Activated CD8-positive, alpha-beta T cell treated with anti-CD3 and anti-CD28 coated beads for 36 hours (primary cell): ENCODE results near the gene ZBTB32. TPM values are rescaled to one million over a fixed set of nuclear protein-coding genes. Genes with fewer than 3 reads are reported as not detected.
"Not testable (repeated sequence)": the region's sequence is repeated elsewhere in the genome, so short reads cannot be mapped to it uniquely, and the experiment has no call there.

Source experiments
- ATAC-seq: fragments of 200-7000 bp; cut with Tn5 transposase; one replicate; pipeline ENCODE4 v1.10.0; 2021; ENCODE audit warnings: mild to moderate bottlenecking, moderate library complexity
- CTCF ChIA-PET: fragments of 350-600 bp; sonication (Branson Sonifier 250); formaldehyde crosslinking; loops from one replicate; lab custom pipeline; 2021; ENCODE audit warnings: antibody characterized with exemption; lab: Charles Lee
- POLR2A ChIA-PET: fragments of 350-600 bp; sonication (Branson Sonifier 250); formaldehyde crosslinking; loops from one replicate; lab custom pipeline; 2021; ENCODE audit warnings: antibody characterized with exemption; lab: Charles Lee
- DNase-seq: peaks from one replicate; pipeline ENCODE4 v3.0.0-alpha.2; 2020
- H3K27ac Mint-ChIP-seq: one replicate; pipeline ENCODE4 v1.8.0; 2021; ENCODE audit warnings: mild to moderate bottlenecking, mixed read lengths
- H3K27me3 Mint-ChIP-seq: one replicate; pipeline ENCODE4 v1.8.0; 2021; ENCODE audit warnings: mixed read lengths
- H3K36me3 Mint-ChIP-seq: one replicate; pipeline ENCODE4 v1.8.0; 2021; ENCODE audit warnings: low read depth, mixed read lengths
- H3K4me1 Mint-ChIP-seq: one replicate; pipeline ENCODE4 v1.8.0; 2021; ENCODE audit warnings: low read depth, mixed read lengths
- H3K4me3 Mint-ChIP-seq: one replicate; pipeline ENCODE4 v1.8.0; 2021; ENCODE audit warnings: mild to moderate bottlenecking, moderate library complexity, mixed read lengths
- H3K9me3 Mint-ChIP-seq: one replicate; pipeline ENCODE4 v1.8.0; 2021; ENCODE audit warnings: mixed read lengths
- intact Hi-C: fragments of 100-400 bp; cut with micrococcal nuclease; formaldehyde crosslinking; loops from one replicate; pipeline ENCODE4 v1.10.0; 2022
- total RNA-seq, 2 experiments: library from RNA; stranded (reverse); gene quantifications; one replicate each; pipeline ENCODE4 v1.2.3, GENCODE V29; 2021
- TF ChIP-seq, protein P1 (sequence below): fragments of 200-600 bp; IDR thresholded peaks from one replicate; pipeline ENCODE4 v1.8.0; 2022; ENCODE audit warnings: antibody characterized with exemption, mild to moderate bottlenecking

The ZBTB32 gene
- total RNA-seq, 2 experiments from 2014 or later, result 410 to 420 TPM

- POLR2A ChIA-PET, result interaction anchor here (0.6 to 0.7 kb wide), 3 partner anchors 97 to 167 kb away, joined by 3 read pairs; no protein-coding TSS in a partner anchor
- no peak for ATAC-seq
- TF ChIP-seq, protein P1, sequence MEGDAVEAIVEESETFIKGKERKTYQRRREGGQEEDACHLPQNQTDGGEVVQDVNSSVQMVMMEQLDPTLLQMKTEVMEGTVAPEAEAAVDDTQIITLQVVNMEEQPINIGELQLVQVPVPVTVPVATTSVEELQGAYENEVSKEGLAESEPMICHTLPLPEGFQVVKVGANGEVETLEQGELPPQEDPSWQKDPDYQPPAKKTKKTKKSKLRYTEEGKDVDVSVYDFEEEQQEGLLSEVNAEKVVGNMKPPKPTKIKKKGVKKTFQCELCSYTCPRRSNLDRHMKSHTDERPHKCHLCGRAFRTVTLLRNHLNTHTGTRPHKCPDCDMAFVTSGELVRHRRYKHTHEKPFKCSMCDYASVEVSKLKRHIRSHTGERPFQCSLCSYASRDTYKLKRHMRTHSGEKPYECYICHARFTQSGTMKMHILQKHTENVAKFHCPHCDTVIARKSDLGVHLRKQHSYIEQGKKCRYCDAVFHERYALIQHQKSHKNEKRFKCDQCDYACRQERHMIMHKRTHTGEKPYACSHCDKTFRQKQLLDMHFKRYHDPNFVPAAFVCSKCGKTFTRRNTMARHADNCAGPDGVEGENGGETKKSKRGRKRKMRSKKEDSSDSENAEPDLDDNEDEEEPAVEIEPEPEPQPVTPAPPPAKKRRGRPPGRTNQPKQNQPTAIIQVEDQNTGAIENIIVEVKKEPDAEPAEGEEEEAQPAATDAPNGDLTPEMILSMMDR, result no peak
- peaks cover 8% of the 10 kb centered on the region for H3K4me1 Mint-ChIP-seq
- no peak overlapping the region for H3K27ac Mint-ChIP-seq
- H3K36me3 Mint-ChIP-seq, result no peaks in the 10 kb centered on the region
- no peak overlapping the region for H3K4me3 Mint-ChIP-seq
- peaks cover 18% of the 10 kb centered on the region for H3K27me3 Mint-ChIP-seq
- intact Hi-C loops, result no loop called here
- DNase-seq, result no peak
- CTCF ChIA-PET, result interaction anchor here (0.6 kb wide), 1 partner anchor 19 kb away, joined by 3 read pairs; no protein-coding TSS in a partner anchor
- H3K9me3 Mint-ChIP-seq, result no peaks in the 10 kb centered on the region
These were observed 28.7 kb upstream of the ZBTB32 start for GRCh38 chr19:35675589-35676140.

GRCh38 chr19:35689836-35690235 is 14.5 kb upstream of the ZBTB32 start:
- intact Hi-C loops, result loop anchor here (5.0 kb wide), 2 partner anchors 47 to 132 kb away; no protein-coding TSS in a partner anchor
- DNase-seq, result no peak
- Mint-ChIP-seq H3K9me3 (no peaks in the 10 kb centered on the region), H3K27ac (no peak overlapping the region), H3K27me3 (no peaks in the 10 kb centered on the region), H3K4me1 (peaks cover 8% of the 10 kb centered on the region), H3K4me3 (no peak overlapping the region), H3K36me3 (no peaks in the 10 kb centered on the region)
- TF ChIP-seq, protein P1, result no peak
- ATAC-seq, result no peak
- POLR2A ChIA-PET, result interaction anchor here (0.8 kb wide), 1 partner anchor 78 kb away, joined by 3 read pairs; no protein-coding TSS in a partner anchor
- CTCF ChIA-PET, result interaction anchor here (1.0 kb wide), 1 partner anchor 130 kb away, joined by 4 read pairs; no protein-coding TSS in a partner anchor

DNA sequence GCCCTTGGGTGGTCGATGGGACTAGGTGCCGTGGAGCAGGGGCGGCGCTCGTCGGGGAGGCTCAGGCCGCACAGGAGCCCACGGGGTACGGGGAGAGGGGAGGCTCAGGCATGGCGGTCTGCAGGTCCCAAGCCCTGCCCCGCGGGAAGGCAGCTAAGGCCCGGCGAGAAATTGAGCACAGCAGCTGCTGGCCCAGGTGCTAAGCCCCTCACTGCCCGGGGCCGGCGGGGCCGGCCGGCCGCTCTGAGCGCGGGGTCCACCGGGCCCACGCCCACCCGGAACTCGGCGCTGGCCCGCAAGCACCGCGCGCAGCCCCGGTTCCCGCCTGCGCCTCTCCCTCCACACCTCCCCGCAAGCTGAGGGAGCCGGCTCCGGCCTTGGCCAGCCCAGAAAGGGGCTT is 13.3 kb upstream of the ZBTB32 start:
- H3K4me3 Mint-ChIP-seq, CTCF ChIA-PET, ATAC-seq, H3K9me3 Mint-ChIP-seq, POLR2A ChIA-PET, H3K27me3 Mint-ChIP-seq, H3K36me3 Mint-ChIP-seq, H3K27ac Mint-ChIP-seq, DNase-seq: not testable (repeated sequence)
- H3K4me1 Mint-ChIP-seq, result peaks cover 11% of the 10 kb centered on the region
- intact Hi-C loops, result loop anchor here (5.0 kb wide), 2 partner anchors 46 to 131 kb away; no protein-coding TSS in a partner anchor

- Mint-ChIP-seq H3K4me1 (peaks cover 20% of the 10 kb centered on the region), H3K4me3 (no peak overlapping the region), H3K36me3 (peaks cover 3% of the 10 kb centered on the region), H3K27ac (no peak overlapping the region), H3K27me3 (no peaks in the 10 kb centered on the region), H3K9me3 (peaks cover 4% of the 10 kb centered on the region)
- intact Hi-C loops, result loop anchor here (5.0 kb wide), 2 partner anchors 45 to 130 kb away; no protein-coding TSS in a partner anchor
- DNase-seq (no peak), ATAC-seq (no peak)
- ChIA-PET POLR2A (interaction anchor here (0.8 to 1.4 kb wide), 5 partner anchors 21 to 84 kb away, joined by 3 to 4 read pairs (median 3); partner anchors contain the start of gene KMT2B), CTCF (interaction anchor here (0.6 to 1.9 kb wide), 10 partner anchors 10 to 239 kb away, joined by 3 to 14 read pairs (median 6); no protein-coding TSS in a partner anchor)
- TF ChIP-seq, protein P1, result no peak
These were observed 12.3 kb upstream of the ZBTB32 start for GRCh38 chr19:35692010-35692409.

DNA sequence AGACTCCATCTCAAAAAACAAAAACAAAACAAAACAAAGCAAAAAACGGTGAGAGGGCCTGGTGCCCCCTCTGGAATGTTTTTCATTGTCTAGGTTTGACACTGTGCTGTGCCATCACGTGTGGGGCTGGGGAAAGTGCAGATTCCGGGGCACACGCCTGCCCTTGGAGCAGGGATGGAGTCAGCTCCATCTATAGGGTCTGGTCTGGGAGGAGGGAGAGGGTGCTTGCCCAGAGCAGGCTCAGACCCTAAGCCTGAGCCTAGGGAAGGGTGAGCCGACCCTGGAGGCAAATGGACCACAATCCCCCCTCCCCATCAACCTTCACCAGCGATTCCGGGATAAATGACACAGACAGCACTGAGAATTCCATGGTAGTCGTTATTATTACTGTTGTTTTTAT is 10.9 kb upstream of the ZBTB32 start:
- TF ChIP-seq, protein P1, result no peak
- H3K36me3 Mint-ChIP-seq, result peaks cover 3% of the 10 kb centered on the region
- H3K4me3 Mint-ChIP-seq, result no peak overlapping the region
- intact Hi-C loops, result loop anchor here (5.0 kb wide), 2 partner anchors 44 to 129 kb away; no protein-coding TSS in a partner anchor
- ChIA-PET POLR2A (interaction anchor here (0.6 to 1.4 kb wide), 4 partner anchors 19 to 47 kb away, joined by 4 to 6 read pairs (median 4); no protein-coding TSS in a partner anchor), CTCF (interaction anchor here (0.8 to 1.9 kb wide), 14 partner anchors 9 to 238 kb away, joined by 3 to 14 read pairs (median 4); partner anchors contain the start of gene COX6B1)
- H3K27me3 Mint-ChIP-seq, result no peaks in the 10 kb centered on the region
- no peak for DNase-seq
- no peak overlapping the region for H3K27ac Mint-ChIP-seq
- ATAC-seq, result peak; percentile 3
- H3K4me1 Mint-ChIP-seq, result peaks cover 25% of the 10 kb centered on the region
- peaks cover 4% of the 10 kb centered on the region for H3K9me3 Mint-ChIP-seq
